NCI-H2107 (cell line): ENCODE measurements around the gene PTPRN2.
"Not testable (repeated sequence)": the region's sequence is repeated elsewhere in the genome, so short reads cannot be mapped to it uniquely, and the experiment has no call there.

Experiments
- DNase-seq: peaks from one replicate; lab custom pipeline; 2025; lab: John Stamatoyannopoulos, UW

PTPRN2 gene

GRCh38 chr7:157849341-157849596, 738.4 kb downstream of the PTPRN2 start:
- no peak for DNase-seq

GRCh38 chr7:157848508-157849340, 738.9 kb downstream of the PTPRN2 start:
- DNase-seq = no peak

- not testable (repeated sequence) for DNase-seq
Measured at GRCh38 chr7:157847756-157848487, 739.7 kb downstream of the PTPRN2 start.

- DNase-seq = not testable (repeated sequence)
Measured at GRCh38 chr7:157846746-157847145, 740.9 kb downstream of the PTPRN2 start.

GRCh38 chr7:157846271-157846670, 741.4 kb downstream of the PTPRN2 start:
- DNase-seq = no peak

- DNase-seq = no peak
Measured at GRCh38 chr7:157845203-157845835, 742.3 kb downstream of the PTPRN2 start.

GRCh38 chr7:157844611-157845010, 743.0 kb downstream of the PTPRN2 start:
- no peak for DNase-seq

- DNase-seq = no peak
Measured at GRCh38 chr7:157844141-157844540, 743.5 kb downstream of the PTPRN2 start.

GRCh38 chr7:157843336-157844140, 744.1 kb downstream of the PTPRN2 start:
- no peak for DNase-seq

- no peak for DNase-seq
Measured at GRCh38 chr7:157841773-157842370, 745.8 kb downstream of the PTPRN2 start.

GRCh38 chr7:157840914-157841772, 746.5 kb downstream of the PTPRN2 start:
- DNase-seq = no peak

- DNase-seq = no peak
Measured at GRCh38 chr7:157840174-157840913, 747.3 kb downstream of the PTPRN2 start.

- no peak for DNase-seq
Measured at GRCh38 chr7:157839672-157840167, 747.9 kb downstream of the PTPRN2 start.

GRCh38 chr7:157839226-157839625, 748.4 kb downstream of the PTPRN2 start:
- no peak for DNase-seq

GRCh38 chr7:157837561-157837960, 750.1 kb downstream of the PTPRN2 start:
- no peak for DNase-seq

GRCh38 chr7:157837047-157837446, 750.6 kb downstream of the PTPRN2 start:
- DNase-seq = no peak

- DNase-seq = no peak
Measured at GRCh38 chr7:157834501-157835163, 753.0 kb downstream of the PTPRN2 start.

- no peak for DNase-seq
Measured at GRCh38 chr7:157832866-157833607, 754.6 kb downstream of the PTPRN2 start.

GRCh38 chr7:157832421-157832820, 755.2 kb downstream of the PTPRN2 start:
- no peak for DNase-seq
